HCT116 (cell line): ENCODE measurements around the gene FGF6. TPM values are rescaled to one million over a fixed set of nuclear protein-coding genes. Genes with fewer than 3 reads are reported as not detected.

Source experiments
- ATAC-seq: fragments of 200-7000 bp; cut with Tn5 transposase; 2 replicates; pipeline ENCODE4 v1.9.1; 2020; ENCODE audit warnings: mild to moderate bottlenecking, moderate library complexity
- BruUV-seq: library from RNA; stranded (reverse); fragments of 400-500 nt; replicated peaks from 2 replicates; lab custom pipeline; 2021; lab: Mats Ljungman, UMichigan
- CTCF ChIA-PET: fragments of 300-600 bp; sonication (Branson Sonifier 250); formaldehyde crosslinking; loops from one replicate; lab custom pipeline; 2021; ENCODE audit warnings: antibody characterized with exemption; lab: Charles Lee
- POLR2A ChIA-PET: fragments of 300-600, 350-600 bp; sonication (Branson Sonifier 250); formaldehyde crosslinking; loops from one replicate; lab custom pipeline; 2021; ENCODE audit warnings: antibody characterized with exemption; lab: Charles Lee
- RAD21 ChIA-PET, 2 experiments: fragments of 300-600 bp; sonication (Branson Sonifier 250); formaldehyde crosslinking; loops; one replicate each; lab custom pipeline; 2023; ENCODE audit warnings: low total read pairs in 2 of 2; ENCODE audit not compliant: uncharacterized antibody in 2 of 2, unreplicated experiment in 2 of 2, low non-redundant PET in 1 of 2; lab: Charles Lee
- DNase-seq: peaks from one replicate; pipeline ENCODE4 v3.0.0-alpha.2; 2010; ENCODE audit warnings: low read depth, low spot score
- H2AFZ ChIP-seq: fragments of 200-600 bp; shearing (Covaris generic), sonication (generic); 2 replicates; pipeline ENCODE4 v1.6.1; 2017; ENCODE audit warnings: low read depth, mixed run types, mixed read lengths, antibody characterized with exemption, low read length; ENCODE audit not compliant: poor library complexity, severe bottlenecking
- H3K27ac ChIP-seq: 2 replicates; pipeline ENCODE4 v1.5.1; 2012; ENCODE audit warnings: low read depth, low read length
- H3K27me3 ChIP-seq: fragments of 200-600 bp; sonication (generic); 2 replicates; pipeline ENCODE4 v1.6.1; 2016; ENCODE audit warnings: mixed run types, low read length, mixed read lengths; ENCODE audit not compliant: insufficient read depth
- H3K36me3 ChIP-seq, 2 experiments: fragments of 200-500 bp in 1 of 2; fragments of 200-600 bp in 1 of 2; sonication (Bioruptor generic) in 1 of 2; sonication (generic) in 1 of 2; 2 replicates each; pipeline versions ENCODE4 v1.5.1 to v1.6.1; 2014 to 2016; ENCODE audit warnings: low read length in 2 of 2, inconsistent platforms in 1 of 2, mixed read lengths in 1 of 2, mixed run types in 1 of 2; ENCODE audit not compliant: insufficient read depth in 2 of 2, control insufficient read depth in 1 of 2
- H3K4me1 ChIP-seq, 2 experiments: fragments of 200-600 bp in 1 of 2; sonication (generic) in 1 of 2; 2 replicates each; pipeline versions ENCODE4 v1.5.1 to v1.6.1; 2012 to 2017; ENCODE audit warnings: low read length in 2 of 2, inconsistent platforms in 1 of 2, mild to moderate bottlenecking in 1 of 2, mixed read lengths in 1 of 2, mixed run types in 1 of 2, moderate library complexity in 1 of 2; ENCODE audit not compliant: insufficient read depth in 2 of 2, control insufficient read depth in 1 of 2
- H3K4me2 ChIP-seq: fragments of 200-600 bp; sonication (generic); 2 replicates; pipeline ENCODE4 v1.6.1; 2017; ENCODE audit warnings: mixed run types, low read length, mixed read lengths
- H3K4me3 ChIP-seq, 2 experiments: fragments of 200-600 bp in 1 of 2; sonication (generic) in 1 of 2; replicated peaks in 1 of 2; 2 replicates each; pipeline ENCODE4 v1.5.1; 2011 to 2016; ENCODE audit warnings: low read length in 2 of 2, control low read depth in 1 of 2, low read depth in 1 of 2, mild to moderate bottlenecking in 1 of 2, mixed read lengths in 1 of 2, mixed run types in 1 of 2
- H3K79me2 ChIP-seq: fragments of 200-600 bp; sonication (generic); 2 replicates; pipeline ENCODE4 v1.6.1; 2017; ENCODE audit warnings: mild to moderate bottlenecking, mixed run types, low read length, moderate library complexity, mixed read lengths; ENCODE audit not compliant: insufficient read depth
- H3K9ac ChIP-seq: fragments of 200-600 bp; sonication (generic); 2 replicates; pipeline ENCODE4 v1.6.1; 2016; ENCODE audit warnings: low read length, mixed read lengths
- H3K9me2 ChIP-seq: fragments of 200-600 bp; sonication (generic), shearing (Covaris generic); 2 replicates; pipeline ENCODE4 v1.6.1; 2017; ENCODE audit warnings: mixed run types, mild to moderate bottlenecking, moderate library complexity; ENCODE audit not compliant: insufficient read depth
- H3K9me3 ChIP-seq, 2 experiments: fragments of 200-500 bp in 1 of 2; fragments of 200-600 bp in 1 of 2; sonication (Bioruptor generic) in 1 of 2; sonication (generic) in 1 of 2; 2 replicates each; pipeline ENCODE4 v1.6.1; 2014 to 2017; ENCODE audit warnings: low read length in 2 of 2, mixed read lengths in 2 of 2, inconsistent platforms in 1 of 2, low read depth in 1 of 2, mild to moderate bottlenecking in 1 of 2, mixed run types in 1 of 2, moderate library complexity in 1 of 2; ENCODE audit not compliant: control insufficient read depth in 1 of 2, insufficient read depth in 1 of 2
- H4K20me1 ChIP-seq: fragments of 200-600 bp; sonication (generic), shearing (Covaris generic); 2 replicates; pipeline ENCODE4 v1.6.1; 2017; ENCODE audit warnings: mixed run types, mild to moderate bottlenecking, moderate library complexity; ENCODE audit not compliant: insufficient read depth
- CBX3 ChIP-seq: IDR thresholded peaks from 2 replicates; pipeline ENCODE4 v1.6.1; 2012; ENCODE audit warnings: low read depth
- ELF1 ChIP-seq: IDR thresholded peaks from 2 replicates; pipeline ENCODE4 v1.6.1; 2012; ENCODE audit warnings: low read depth, borderline replicate concordance
- JUND ChIP-seq: IDR thresholded peaks from 2 replicates; pipeline ENCODE4 v1.6.1; 2012
- POLR2A ChIP-seq: IDR thresholded peaks from 2 replicates; pipeline ENCODE4 v1.7.0; 2011; ENCODE audit warnings: borderline replicate concordance; ENCODE audit not compliant: insufficient read depth, insufficient read length; ENCODE audit errors: extremely low read depth
- RAD21 ChIP-seq: IDR thresholded peaks from 2 replicates; pipeline ENCODE4 v1.6.1; 2012; ENCODE audit warnings: low read depth, mild to moderate bottlenecking
- SIN3A ChIP-seq: IDR thresholded peaks from 2 replicates; pipeline ENCODE4 v1.6.1; 2012; ENCODE audit warnings: low read depth
- SP1 ChIP-seq: IDR thresholded peaks from 2 replicates; pipeline ENCODE4 v1.6.1; 2012; ENCODE audit warnings: low read depth
- TCF7L2 ChIP-seq: IDR thresholded peaks from 2 replicates; pipeline ENCODE4 v1.7.0; 2011; ENCODE audit warnings: borderline replicate concordance, inconsistent platforms; ENCODE audit not compliant: insufficient read depth, insufficient read length; ENCODE audit errors: extremely low read depth
- YY1 ChIP-seq: IDR thresholded peaks from 2 replicates; pipeline ENCODE4 v1.6.1; 2011; ENCODE audit warnings: low read length, low read depth, moderate library complexity, mild to moderate bottlenecking; ENCODE audit not compliant: insufficient replicate concordance; ENCODE audit errors: extremely low read depth
- ZNF274 ChIP-seq: fragments of 200-500 bp; sonication (Bioruptor generic); IDR thresholded peaks from 2 replicates; pipeline ENCODE4 v1.6.1; 2014; ENCODE audit warnings: mild to moderate bottlenecking, low read depth, low read length, inconsistent platforms
- intact Hi-C: fragments of 100-400 bp; cut with micrococcal nuclease; formaldehyde crosslinking; loops from 2 replicates; pipeline ENCODE4 v1.10.0; 2022
- total RNA-seq: library from RNA; stranded (reverse); gene quantifications from one replicate; pipeline ENCODE4 v1.2.1, GENCODE V29; 2021; ENCODE audit not compliant: unreplicated experiment
- TF ChIP-seq, protein P1 (sequence below), 3 experiments: fragments of 200-600 bp in 1 of 3; sonication (generic) in 1 of 3; IDR thresholded peaks in 2 of 3; conservative IDR thresholded peaks in 1 of 3; 2 replicates each; pipeline ENCODE4 v1.5.1; 2012 to 2017; ENCODE audit warnings: low read depth in 2 of 3, low read length in 2 of 3, antibody characterized with exemption in 1 of 3, borderline replicate concordance in 1 of 3, control low read depth in 1 of 3, mild to moderate bottlenecking in 1 of 3, mixed read lengths in 1 of 3, mixed run types in 1 of 3, moderate library complexity in 1 of 3; ENCODE audit not compliant: insufficient read depth in 1 of 3
- TF ChIP-seq, protein P2 (sequence below): IDR thresholded peaks from 2 replicates; pipeline ENCODE4 v1.6.1; 2012; ENCODE audit warnings: low read depth
- TF ChIP-seq, protein P3 (sequence below): IDR thresholded peaks from 2 replicates; pipeline ENCODE4 v1.6.1; 2011; ENCODE audit warnings: mild to moderate bottlenecking, low read length, moderate library complexity; ENCODE audit not compliant: insufficient replicate concordance; ENCODE audit errors: extremely low read depth

The FGF6 gene
- total RNA-seq, 1 experiment from 2014 or later: not detected

DNA sequence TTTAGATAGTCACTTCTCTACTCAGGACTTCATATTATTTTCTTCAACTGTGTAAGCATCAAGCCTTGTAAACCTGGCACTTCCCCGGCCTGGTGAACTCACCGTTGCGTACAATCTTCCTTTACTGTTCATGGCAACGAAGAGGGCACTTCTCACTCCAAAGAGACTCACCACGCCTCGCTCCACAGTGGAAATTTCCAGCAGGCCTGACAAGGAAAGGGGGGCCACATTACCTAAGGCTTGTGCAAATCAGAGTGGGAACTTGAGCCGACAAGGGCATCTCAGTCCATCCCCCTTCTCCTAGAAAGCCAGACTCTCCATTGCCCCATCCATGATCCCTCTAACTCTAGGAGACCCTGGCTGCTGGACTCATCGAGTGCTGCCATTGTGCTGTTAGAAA is 1.6 kb downstream of the FGF6 start:
- no peak for DNase-seq

More for the DNA sequence above, 1.6 kb downstream of the FGF6 start:
- H3K9me2 ChIP-seq: no peaks in the 10 kb centered on the region
- no peaks in the 10 kb centered on the region for H3K79me2 ChIP-seq
- ChIA-PET RAD21 (no interaction called here), CTCF (no interaction called here), POLR2A (no interaction called here)
- no peak overlapping the region for H3K4me3 ChIP-seq
- ATAC-seq: no peak
- H2AFZ ChIP-seq: no peak overlapping the region
- TF ChIP-seq TCF7L2 (no peak), ELF1 (no peak), RAD21 (no peak), YY1 (no peak), JUND (no peak), ZNF274 (no peak), POLR2A (no peak), CBX3 (no peak), SIN3A (no peak), SP1 (no peak)
- TF ChIP-seq, protein P1, sequence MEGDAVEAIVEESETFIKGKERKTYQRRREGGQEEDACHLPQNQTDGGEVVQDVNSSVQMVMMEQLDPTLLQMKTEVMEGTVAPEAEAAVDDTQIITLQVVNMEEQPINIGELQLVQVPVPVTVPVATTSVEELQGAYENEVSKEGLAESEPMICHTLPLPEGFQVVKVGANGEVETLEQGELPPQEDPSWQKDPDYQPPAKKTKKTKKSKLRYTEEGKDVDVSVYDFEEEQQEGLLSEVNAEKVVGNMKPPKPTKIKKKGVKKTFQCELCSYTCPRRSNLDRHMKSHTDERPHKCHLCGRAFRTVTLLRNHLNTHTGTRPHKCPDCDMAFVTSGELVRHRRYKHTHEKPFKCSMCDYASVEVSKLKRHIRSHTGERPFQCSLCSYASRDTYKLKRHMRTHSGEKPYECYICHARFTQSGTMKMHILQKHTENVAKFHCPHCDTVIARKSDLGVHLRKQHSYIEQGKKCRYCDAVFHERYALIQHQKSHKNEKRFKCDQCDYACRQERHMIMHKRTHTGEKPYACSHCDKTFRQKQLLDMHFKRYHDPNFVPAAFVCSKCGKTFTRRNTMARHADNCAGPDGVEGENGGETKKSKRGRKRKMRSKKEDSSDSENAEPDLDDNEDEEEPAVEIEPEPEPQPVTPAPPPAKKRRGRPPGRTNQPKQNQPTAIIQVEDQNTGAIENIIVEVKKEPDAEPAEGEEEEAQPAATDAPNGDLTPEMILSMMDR (IDR thresholded peaks at IDR 0.05 in 2 of 3, conservative IDR thresholded peaks at IDR 0.05 in 1 of 3; ENCODE audit: borderline replicate concordance in 1 of 3, insufficient read depth in 1 of 3, low read depth in 2 of 3, low read length in 2 of 3): no peak
- TF ChIP-seq, protein P2, sequence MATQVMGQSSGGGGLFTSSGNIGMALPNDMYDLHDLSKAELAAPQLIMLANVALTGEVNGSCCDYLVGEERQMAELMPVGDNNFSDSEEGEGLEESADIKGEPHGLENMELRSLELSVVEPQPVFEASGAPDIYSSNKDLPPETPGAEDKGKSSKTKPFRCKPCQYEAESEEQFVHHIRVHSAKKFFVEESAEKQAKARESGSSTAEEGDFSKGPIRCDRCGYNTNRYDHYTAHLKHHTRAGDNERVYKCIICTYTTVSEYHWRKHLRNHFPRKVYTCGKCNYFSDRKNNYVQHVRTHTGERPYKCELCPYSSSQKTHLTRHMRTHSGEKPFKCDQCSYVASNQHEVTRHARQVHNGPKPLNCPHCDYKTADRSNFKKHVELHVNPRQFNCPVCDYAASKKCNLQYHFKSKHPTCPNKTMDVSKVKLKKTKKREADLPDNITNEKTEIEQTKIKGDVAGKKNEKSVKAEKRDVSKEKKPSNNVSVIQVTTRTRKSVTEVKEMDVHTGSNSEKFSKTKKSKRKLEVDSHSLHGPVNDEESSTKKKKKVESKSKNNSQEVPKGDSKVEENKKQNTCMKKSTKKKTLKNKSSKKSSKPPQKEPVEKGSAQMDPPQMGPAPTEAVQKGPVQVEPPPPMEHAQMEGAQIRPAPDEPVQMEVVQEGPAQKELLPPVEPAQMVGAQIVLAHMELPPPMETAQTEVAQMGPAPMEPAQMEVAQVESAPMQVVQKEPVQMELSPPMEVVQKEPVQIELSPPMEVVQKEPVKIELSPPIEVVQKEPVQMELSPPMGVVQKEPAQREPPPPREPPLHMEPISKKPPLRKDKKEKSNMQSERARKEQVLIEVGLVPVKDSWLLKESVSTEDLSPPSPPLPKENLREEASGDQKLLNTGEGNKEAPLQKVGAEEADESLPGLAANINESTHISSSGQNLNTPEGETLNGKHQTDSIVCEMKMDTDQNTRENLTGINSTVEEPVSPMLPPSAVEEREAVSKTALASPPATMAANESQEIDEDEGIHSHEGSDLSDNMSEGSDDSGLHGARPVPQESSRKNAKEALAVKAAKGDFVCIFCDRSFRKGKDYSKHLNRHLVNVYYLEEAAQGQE: no peak
- TF ChIP-seq, protein P3, sequence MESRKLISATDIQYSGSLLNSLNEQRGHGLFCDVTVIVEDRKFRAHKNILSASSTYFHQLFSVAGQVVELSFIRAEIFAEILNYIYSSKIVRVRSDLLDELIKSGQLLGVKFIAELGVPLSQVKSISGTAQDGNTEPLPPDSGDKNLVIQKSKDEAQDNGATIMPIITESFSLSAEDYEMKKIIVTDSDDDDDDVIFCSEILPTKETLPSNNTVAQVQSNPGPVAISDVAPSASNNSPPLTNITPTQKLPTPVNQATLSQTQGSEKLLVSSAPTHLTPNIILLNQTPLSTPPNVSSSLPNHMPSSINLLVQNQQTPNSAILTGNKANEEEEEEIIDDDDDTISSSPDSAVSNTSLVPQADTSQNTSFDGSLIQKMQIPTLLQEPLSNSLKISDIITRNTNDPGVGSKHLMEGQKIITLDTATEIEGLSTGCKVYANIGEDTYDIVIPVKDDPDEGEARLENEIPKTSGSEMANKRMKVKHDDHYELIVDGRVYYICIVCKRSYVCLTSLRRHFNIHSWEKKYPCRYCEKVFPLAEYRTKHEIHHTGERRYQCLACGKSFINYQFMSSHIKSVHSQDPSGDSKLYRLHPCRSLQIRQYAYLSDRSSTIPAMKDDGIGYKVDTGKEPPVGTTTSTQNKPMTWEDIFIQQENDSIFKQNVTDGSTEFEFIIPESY: no peak
- no peaks in the 10 kb centered on the region for H4K20me1 ChIP-seq
- intact Hi-C loops: no loop called here
- H3K36me3 ChIP-seq: no peaks in the 10 kb centered on the region
- H3K27ac ChIP-seq: no peak overlapping the region
- BruUV-seq: no TSS peak
- H3K4me1 ChIP-seq: peaks cover 0 to 4% of the 10 kb centered on the region in 2 experiments; a peak in 1 of 4 replicates
- no peak overlapping the region for H3K4me2 ChIP-seq
- H3K9ac ChIP-seq: no peak overlapping the region
- H3K27me3 ChIP-seq: peaks cover 30% of the 10 kb centered on the region
- no peaks in the 10 kb centered on the region for H3K9me3 ChIP-seq
